B cell (primary cell): Measurements from ENCODE around the gene ANKRD11. TPM values are rescaled to one million over a fixed set of nuclear protein-coding genes. Genes with fewer than 3 reads are reported as not detected.

Experiments
- ATAC-seq: fragments of 200-7000 bp; cut with Tn5 transposase; one replicate; pipeline ENCODE4 v1.10.0; 2021; ENCODE audit warnings: low read depth, mild to moderate bottlenecking, moderate number of reproducible peaks, moderate library complexity
- CTCF ChIA-PET: fragments of 350-600 bp; sonication (Branson Sonifier 250); formaldehyde crosslinking; loops from one replicate; lab custom pipeline; 2021; ENCODE audit warnings: antibody characterized with exemption, inconsistent platforms; lab: Charles Lee
- POLR2A ChIA-PET: fragments of 350-600 bp; sonication (Branson Sonifier 250); formaldehyde crosslinking; loops from one replicate; lab custom pipeline; 2021; ENCODE audit warnings: antibody characterized with exemption; lab: Charles Lee
- DNase-seq: peaks from one replicate; pipeline ENCODE4 v3.0.0; 2013
- H2AFZ ChIP-seq: 2 replicates; pipeline ENCODE4 v1.6.1; 2012; ENCODE audit warnings: mild to moderate bottlenecking, low read depth, low read length; ENCODE audit not compliant: insufficient read depth, poor library complexity, severe bottlenecking
- H3K27ac ChIP-seq, 2 donors: 1 replicate in 1 of 2; 2 replicates in 1 of 2; pipeline ENCODE4 v1.5.1; 2012 to 2013; ENCODE audit warnings: low read length in 2 of 2, mild to moderate bottlenecking in 2 of 2, moderate library complexity in 1 of 2
- H3K27me3 ChIP-seq, 4 experiments: fragments of 200-600 bp in 1 of 4; sonication (generic) in 1 of 4; replicated peaks in 1 of 4; 1 replicate in 2 of 4; 2 replicates in 2 of 4; pipeline versions ENCODE4 v1.6.1 to v1.7.0; 2013 to 2016; ENCODE audit warnings: low read length in 3 of 4, mild to moderate bottlenecking in 2 of 4, mixed read lengths in 1 of 4, moderate library complexity in 1 of 4; ENCODE audit not compliant: insufficient read depth in 4 of 4, control insufficient read depth in 3 of 4; ENCODE audit errors: control extremely low read depth in 1 of 4
- H3K36me3 ChIP-seq, 2 experiments: replicated peaks in 1 of 2; 1 replicate in 1 of 2; 2 replicates in 1 of 2; pipeline versions ENCODE4 v1.6.1 to v1.7.1; 2013; ENCODE audit warnings: low read length in 1 of 2; ENCODE audit not compliant: insufficient read depth in 2 of 2, control insufficient read depth in 1 of 2; ENCODE audit errors: control extremely low read depth in 1 of 2, extremely low read depth in 1 of 2
- H3K4me1 ChIP-seq, 2 donors: fragments of 200-600 bp in 1 of 2; sonication (generic) in 1 of 2; 1 replicate in 1 of 2; 2 replicates in 1 of 2; pipeline versions ENCODE4 v1.5.1 to v1.6.1; 2013 to 2017; ENCODE audit warnings: low read length in 2 of 2; ENCODE audit not compliant: control insufficient read depth in 2 of 2, insufficient read depth in 2 of 2
- H3K4me2 ChIP-seq: replicated peaks from 2 replicates; pipeline ENCODE3; 2012; ENCODE audit warnings: mild to moderate bottlenecking, low read depth, low read length; ENCODE audit not compliant: poor library complexity, severe bottlenecking
- H3K4me3 ChIP-seq, 5 experiments: fragments of 200-600 bp in 1 of 5; sonication (generic) in 1 of 5; 1 replicate in 3 of 5; 2 replicates in 2 of 5; pipeline versions ENCODE4 v1.5.1 to v1.7.0; 2011 to 2016; ENCODE audit warnings: low read length in 4 of 5, mild to moderate bottlenecking in 4 of 5, low read depth in 2 of 5, control low read depth in 1 of 5, moderate library complexity in 1 of 5; ENCODE audit not compliant: insufficient read depth in 1 of 5; ENCODE audit errors: control extremely low read depth in 1 of 5, extremely low read depth in 1 of 5
- H3K79me2 ChIP-seq: fragments of 200-600 bp; sonication (generic); one replicate; pipeline ENCODE4 v1.6.0; 2016; ENCODE audit warnings: low read length; ENCODE audit not compliant: control insufficient read depth, insufficient read depth
- H3K9ac ChIP-seq: fragments of 200-600 bp; sonication (generic); 2 replicates; pipeline ENCODE4 v1.6.1; 2017; ENCODE audit warnings: mild to moderate bottlenecking, low read length, moderate library complexity
- H3K9me3 ChIP-seq, 3 donors: one replicate each; pipeline versions ENCODE4 v1.6.1 to v1.7.1; 2013; ENCODE audit warnings: low read length in 2 of 3; ENCODE audit not compliant: control insufficient read depth in 2 of 3, insufficient read depth in 1 of 3; ENCODE audit errors: control extremely low read depth in 1 of 3
- H4K20me1 ChIP-seq: 2 replicates; pipeline ENCODE4 v1.6.0; 2012; ENCODE audit warnings: mild to moderate bottlenecking, low read length; ENCODE audit not compliant: insufficient read depth, control insufficient read depth, poor library complexity, severe bottlenecking
- H3K27ac Mint-ChIP-seq: one replicate; pipeline ENCODE4 v1.8.0; 2021; ENCODE audit warnings: mixed read lengths
- H3K27me3 Mint-ChIP-seq: one replicate; pipeline ENCODE4 v1.8.0; 2021; ENCODE audit warnings: mixed read lengths
- H3K4me1 Mint-ChIP-seq: one replicate; pipeline ENCODE4 v1.8.0; 2021; ENCODE audit warnings: mixed read lengths
- H3K4me3 Mint-ChIP-seq: one replicate; pipeline ENCODE4 v1.8.0; 2021; ENCODE audit warnings: mixed read lengths
- H3K9me3 Mint-ChIP-seq: one replicate; pipeline ENCODE4 v1.8.0; 2022; ENCODE audit warnings: mixed read lengths; ENCODE audit not compliant: insufficient read depth
- EZH2 ChIP-seq: IDR thresholded peaks from 2 replicates; pipeline ENCODE4 v1.6.1; 2012; ENCODE audit warnings: borderline replicate concordance, low read depth, mild to moderate bottlenecking, moderate library complexity, low read length; ENCODE audit not compliant: insufficient read depth, poor library complexity, severe bottlenecking
- WGBS: methylation state at CpG from one replicate; pipeline ENCODE4 v1.1.5; 2013; ENCODE audit warnings: missing lambda C conversion rate; ENCODE audit not compliant: insufficient coverage; 5-methylcytosine and 5-hydroxymethylcytosine counted together
- intact Hi-C: fragments of 100-400 bp; cut with micrococcal nuclease; formaldehyde crosslinking; loops from one replicate; pipeline ENCODE4 v1.10.0; 2022
- polyA plus RNA-seq: library from polyadenylated mRNA; depleted of rRNA; stranded (reverse); fragments of >200 nt; gene quantifications from 2 replicates; pipeline ENCODE4 v1.2.3, GENCODE V29; 2012
- total RNA-seq, 2 donors: library from RNA; stranded (reverse); fragments of 120-200 nt in 1 of 2; gene quantifications; 1 replicate in 1 of 2; 2 replicates in 1 of 2; pipeline versions ENCODE4 v1.2.3 to v1.2.4, GENCODE V29; 2013 to 2022
- TF ChIP-seq, protein P1 (sequence below): fragments of 200-600 bp; IDR thresholded peaks from one replicate; pipeline ENCODE4 v1.8.0; 2022; ENCODE audit warnings: antibody characterized with exemption, mild to moderate bottlenecking

ANKRD11 gene
- total and polyA plus RNA-seq, 2 donors (not counting 1 experiment from before 2014, with no cell fraction given) = 67.9 to 314 TPM

- peak within 1 kb of the TSS; percentile 71 to 87 for H3K27ac ChIP-seq
- peak within 1 kb of the TSS; percentile 61 to 92 (median 73) for H3K4me3 ChIP-seq
- peaks cover 34 to 38% of the 10 kb centered on the region in 2 donors for H3K4me1 ChIP-seq
- peak within 1 kb of the TSS; percentile 88 for H3K27ac Mint-ChIP-seq
- H3K36me3 ChIP-seq = peaks cover 7 to 22% of the 10 kb centered on the region in 2 experiments
- no peak for TF ChIP-seq EZH2
- TF ChIP-seq, protein P1, sequence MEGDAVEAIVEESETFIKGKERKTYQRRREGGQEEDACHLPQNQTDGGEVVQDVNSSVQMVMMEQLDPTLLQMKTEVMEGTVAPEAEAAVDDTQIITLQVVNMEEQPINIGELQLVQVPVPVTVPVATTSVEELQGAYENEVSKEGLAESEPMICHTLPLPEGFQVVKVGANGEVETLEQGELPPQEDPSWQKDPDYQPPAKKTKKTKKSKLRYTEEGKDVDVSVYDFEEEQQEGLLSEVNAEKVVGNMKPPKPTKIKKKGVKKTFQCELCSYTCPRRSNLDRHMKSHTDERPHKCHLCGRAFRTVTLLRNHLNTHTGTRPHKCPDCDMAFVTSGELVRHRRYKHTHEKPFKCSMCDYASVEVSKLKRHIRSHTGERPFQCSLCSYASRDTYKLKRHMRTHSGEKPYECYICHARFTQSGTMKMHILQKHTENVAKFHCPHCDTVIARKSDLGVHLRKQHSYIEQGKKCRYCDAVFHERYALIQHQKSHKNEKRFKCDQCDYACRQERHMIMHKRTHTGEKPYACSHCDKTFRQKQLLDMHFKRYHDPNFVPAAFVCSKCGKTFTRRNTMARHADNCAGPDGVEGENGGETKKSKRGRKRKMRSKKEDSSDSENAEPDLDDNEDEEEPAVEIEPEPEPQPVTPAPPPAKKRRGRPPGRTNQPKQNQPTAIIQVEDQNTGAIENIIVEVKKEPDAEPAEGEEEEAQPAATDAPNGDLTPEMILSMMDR = no peak
- intact Hi-C loops = loop anchor here (1.0 to 5.0 kb wide), 8 partner anchors 18 to 267 kb away; partner anchors contain the start of genes ANKRD11 and RPL13
- no peaks in the 10 kb centered on the region for H3K9me3 Mint-ChIP-seq
- peaks cover 46% of the 10 kb centered on the region for H3K79me2 ChIP-seq
- H3K27me3 ChIP-seq = no peaks in the 10 kb centered on the region
- H3K4me2 ChIP-seq = peak within 1 kb of the TSS; percentile 96
- H2AFZ ChIP-seq = peak within 1 kb of the TSS; percentile 92
- CTCF ChIA-PET = interaction anchor here (0.8 to 3.4 kb wide), 20 partner anchors 13 to 353 kb away, joined by 3 to 19 read pairs (median 4); partner anchors contain the start of gene ZNF778
- no peaks in the 10 kb centered on the region for H3K27me3 Mint-ChIP-seq
- DNase-seq = peak; percentile 95
- POLR2A ChIA-PET = interaction anchor here (0.6 to 2.5 kb wide), 6 partner anchors 19 to 267 kb away, joined by 3 to 16 read pairs (median 4); no protein-coding TSS in a partner anchor
- peak; percentile 75 for ATAC-seq
- H3K9ac ChIP-seq = peak within 1 kb of the TSS; percentile 86
- peaks cover 31% of the 10 kb centered on the region for H3K4me1 Mint-ChIP-seq
- no peaks in the 10 kb centered on the region for H3K9me3 ChIP-seq
- peaks cover 25% of the 10 kb centered on the region for H4K20me1 ChIP-seq
- under 1% methylated on average over 90 of the region's 90 CpGs for WGBS
- peak within 1 kb of the TSS; percentile 94 for H3K4me3 Mint-ChIP-seq
Observed at GRCh38 chr16:89507834-89508590, 17.7 kb upstream of the ANKRD11 start, which contains the start of gene SPG7. SPG7 (plus strand) TSS chr16:89508403; CDS start chr16:89508418, 15 bp downstream.
